NB4 (cell line): ENCODE data around the gene NXPH4.

Experiments
- DNase-seq: peaks from one replicate; pipeline ENCODE4 v3.0.0; 2010; ENCODE audit warnings: low read depth
- H3K4me3 ChIP-seq: one replicate; pipeline ENCODE4 v1.5.1; 2011; ENCODE audit warnings: mild to moderate bottlenecking, low read depth, low read length, moderate library complexity
- CTCF ChIP-seq: IDR thresholded peaks from one replicate; pipeline ENCODE4 v1.5.1; 2012; ENCODE audit warnings: low read depth, low read length
- MAX ChIP-seq: IDR thresholded peaks from 2 replicates; pipeline ENCODE4 v1.6.1; 2011; ENCODE audit warnings: low read depth, low read length
- MYC ChIP-seq: IDR thresholded peaks from 2 replicates; pipeline ENCODE4 v1.6.1; 2011; ENCODE audit warnings: low read depth, low read length
- POLR2A ChIP-seq: IDR thresholded peaks from 2 replicates; pipeline ENCODE4 v1.6.1; 2011; ENCODE audit warnings: mild to moderate bottlenecking; ENCODE audit not compliant: insufficient read length; ENCODE audit errors: extremely low read depth

NXPH4 gene

GRCh38 chr12:57260366-57260765, 43.8 kb downstream of the NXPH4 start:
- DNase-seq, result no peak
- no peak for TF ChIP-seq CTCF
- no peak for TF ChIP-seq MYC
- TF ChIP-seq MAX, result no peak
- TF ChIP-seq POLR2A, result no peak
- no peak overlapping the region for H3K4me3 ChIP-seq

- no peak for DNase-seq
- H3K4me3 ChIP-seq, result no peak overlapping the region
- TF ChIP-seq POLR2A (no peak), MYC (no peak), MAX (no peak), CTCF (no peak)
These were observed 44.9 kb downstream of the NXPH4 start for GRCh38 chr12:57261428-57261865.

- DNase-seq, result no peak
- no peak for TF ChIP-seq MAX
These were observed 45.7 kb downstream of the NXPH4 start for GRCh38 chr12:57262126-57262822.

GRCh38 chr12:57263096-57263495, 46.5 kb downstream of the NXPH4 start:
- TF ChIP-seq CTCF, result no peak
- no peak for TF ChIP-seq MYC
- DNase-seq, result no peak
- H3K4me3 ChIP-seq, result no peak overlapping the region

More at GRCh38 chr12:57262126-57262822, 45.7 kb downstream of the NXPH4 start:
- no peak overlapping the region for H3K4me3 ChIP-seq

- DNase-seq, result no peak
- TF ChIP-seq MAX (no peak), MYC (no peak), POLR2A (no peak), CTCF (no peak)
- H3K4me3 ChIP-seq, result no peak overlapping the region
These were observed 50.1 kb downstream of the NXPH4 start for GRCh38 chr12:57266681-57267080.

- no peak for TF ChIP-seq MYC
- no peak for TF ChIP-seq CTCF
- no peak for TF ChIP-seq MAX
- peak; percentile 21 for DNase-seq
These were observed 51.7 kb downstream of the NXPH4 start for GRCh38 chr12:57268264-57268663.

More at GRCh38 chr12:57268264-57268663, 51.7 kb downstream of the NXPH4 start:
- H3K4me3 ChIP-seq, result no peak overlapping the region
